ENCODE measurements around the gene SCAI. TPM values are rescaled to one million over a fixed set of nuclear protein-coding genes. Genes with fewer than 3 reads are reported as not detected.
"Not testable (repeated sequence)": the region's sequence is repeated elsewhere in the genome, so short reads cannot be mapped to it uniquely, and the experiment has no call there.

The SCAI gene
- polyA plus RNA-seq (ENCODE audit: insufficient read depth in 1 of 5, insufficient read length in 5 of 5, low replicate concordance in 1 of 5), result 10 to 100 TPM in 4 of 5 donors, 1 to 10 TPM in 1; 8.1 to 18.1 (median 16.5) TPM
- long read RNA-seq, donor 1, full-length matches to known transcripts, result 3 of 3 reads
- long read RNA-seq, donor 1, partial matches to known transcripts, result 0 of 3 reads
- long read RNA-seq, donor 1, other reads (novel, unspliced or antisense), result 0 of 3 reads
- long read RNA-seq, donor 2, result 0 reads
- long read RNA-seq, donor 3, partial matches to known transcripts, result 25 of 25 reads
- long read RNA-seq, donor 3, other reads (novel, unspliced or antisense), result 0 of 25 reads
- long read RNA-seq, donor 4, full-length matches to known transcripts, result 1 of 1 reads
- long read RNA-seq, donor 4, partial matches to known transcripts, result 0 of 1 reads
- long read RNA-seq, donor 4, other reads (novel, unspliced or antisense), result 0 of 1 reads
- long read RNA-seq, donor 5, partial matches to known transcripts, result 0 of 1 reads
- long read RNA-seq, donor 5, other reads (novel, unspliced or antisense), result 0 of 1 reads
- long read RNA-seq, donor 6, result 0 reads
- long read RNA-seq, donor 7, full-length matches to known transcripts, result 1 of 28 reads
- long read RNA-seq, donor 7, partial matches to known transcripts, result 21 of 28 reads
- long read RNA-seq, donor 7, other reads (novel, unspliced or antisense), result 6 of 28 reads
- long read RNA-seq, donor 8, result 0 reads

GRCh38 chr9:125143377-125144090 is at the start of gene SCAI:
TSS of gene SCAI (minus strand) at chr9:125143528. CDS start at chr9:125143437, 91 bp downstream.
- peak; percentile 99 for DNase-seq

GRCh38 chr9:125190361-125190801 is 47.1 kb upstream of the SCAI start:
- no peak for DNase-seq

GRCh38 chr9:125189361-125190289 is 46.3 kb upstream of the SCAI start, which contains the start of gene PPP6C:
TSS of gene PPP6C (minus strand) at chr9:125189803. CDS start at chr9:125189718, 85 bp downstream.
- peak; percentile 95 to 96 for DNase-seq

- no peak for DNase-seq
Observed at GRCh38 chr9:125189011-125189360, 45.7 kb upstream of the SCAI start.

- DNase-seq, result no peak
Observed at GRCh38 chr9:125183561-125183960, 40.2 kb upstream of the SCAI start.

- DNase-seq, result no peak
Observed at GRCh38 chr9:125183054-125183453, 39.7 kb upstream of the SCAI start.

GRCh38 chr9:125181756-125182155 is 38.4 kb upstream of the SCAI start:
- DNase-seq, result not testable (repeated sequence)

GRCh38 chr9:125180876-125181275 is 37.5 kb upstream of the SCAI start:
- DNase-seq, result no peak

GRCh38 chr9:125179776-125180175 is 36.4 kb upstream of the SCAI start:
- DNase-seq, result not testable (repeated sequence)

- no peak for DNase-seq
Observed at GRCh38 chr9:125177888-125178287, 34.6 kb upstream of the SCAI start.

GRCh38 chr9:125176636-125177035 is 33.3 kb upstream of the SCAI start:
- DNase-seq, result no peak

GRCh38 chr9:125172031-125172755 is 28.9 kb upstream of the SCAI start:
- no peak for DNase-seq

GRCh38 chr9:125169895-125170294 is 26.6 kb upstream of the SCAI start:
- no peak for DNase-seq

- DNase-seq, result no peak
Observed at GRCh38 chr9:125166762-125167161, 23.4 kb upstream of the SCAI start.

- DNase-seq, result not testable (repeated sequence)
Observed at GRCh38 chr9:125162891-125163290, 19.6 kb upstream of the SCAI start.

GRCh38 chr9:125161284-125161918 is 18.1 kb upstream of the SCAI start:
- no peak for DNase-seq

GRCh38 chr9:125160750-125161149 is 17.4 kb upstream of the SCAI start:
- DNase-seq, result no peak

- DNase-seq, result no peak
Observed at GRCh38 chr9:125156551-125156950, 13.2 kb upstream of the SCAI start.

GRCh38 chr9:125153712-125154367 is 10.5 kb upstream of the SCAI start:
- DNase-seq, result no peak
